OCI-LY7 (cell line): ENCODE data around the gene EEIG2. TPM values are rescaled to one million over a fixed set of nuclear protein-coding genes. Genes with fewer than 3 reads are reported as not detected.
"Not testable (repeated sequence)": the region's sequence is repeated elsewhere in the genome, so short reads cannot be mapped to it uniquely, and the experiment has no call there.

ENCODE experiments used
- BruUV-seq: library from RNA; stranded (reverse); fragments of 400-500 nt; replicated peaks from 2 replicates; lab custom pipeline; 2021; lab: Mats Ljungman, UMichigan
- CTCF ChIA-PET: fragments of 300-600 bp; sonication (Branson Sonifier 250); formaldehyde crosslinking; loops from one replicate; lab custom pipeline; 2022; ENCODE audit warnings: antibody characterized with exemption; ENCODE audit not compliant: unreplicated experiment; lab: Charles Lee
- POLR2A ChIA-PET: fragments of 300-600 bp; sonication (Branson Sonifier 250); formaldehyde crosslinking; loops from one replicate; lab custom pipeline; 2022; ENCODE audit warnings: antibody characterized with exemption; lab: Charles Lee
- DNase-seq: peaks from one replicate; pipeline ENCODE4 v3.0.0-alpha.2; 2015; ENCODE audit warnings: low spot score
- H2AFZ ChIP-seq: fragments of 200-600 bp; sonication (generic), shearing (Covaris generic); 2 replicates; pipeline ENCODE4 v1.6.1; 2014; ENCODE audit warnings: mild to moderate bottlenecking, antibody characterized with exemption, low read length, moderate library complexity
- H3K27ac ChIP-seq: fragments of 200-600 bp; sonication (generic); 2 replicates; pipeline ENCODE4 v1.5.1; 2014; ENCODE audit warnings: mixed run types, low read depth, mild to moderate bottlenecking, moderate library complexity, low read length, inconsistent platforms; ENCODE audit not compliant: poor library complexity, severe bottlenecking
- H3K36me3 ChIP-seq: fragments of 200-600 bp; sonication (generic); 2 replicates; pipeline ENCODE4 v1.6.1; 2014; ENCODE audit warnings: mild to moderate bottlenecking, antibody characterized with exemption, low read length, moderate library complexity, mixed read lengths; ENCODE audit not compliant: insufficient read depth
- H3K4me1 ChIP-seq: fragments of 200-600 bp; sonication (generic); 2 replicates; pipeline ENCODE4 v1.5.1; 2014; ENCODE audit warnings: mild to moderate bottlenecking, low read length; ENCODE audit not compliant: insufficient read depth, poor library complexity, severe bottlenecking
- H3K4me2 ChIP-seq: fragments of 200-600 bp; sonication (generic); 2 replicates; pipeline ENCODE4 v1.6.1; 2014; ENCODE audit warnings: mild to moderate bottlenecking, low read length
- H3K4me3 ChIP-seq: fragments of 200-600 bp; sonication (generic); 2 replicates; pipeline ENCODE4 v1.5.1; 2014; ENCODE audit warnings: mild to moderate bottlenecking, low read depth, low read length; ENCODE audit not compliant: poor library complexity, severe bottlenecking
- H3K79me2 ChIP-seq: fragments of 200-600 bp; sonication (generic); 2 replicates; pipeline ENCODE4 v1.6.1; 2016; ENCODE audit warnings: low read depth, mild to moderate bottlenecking, low read length, moderate library complexity, mixed read lengths; ENCODE audit not compliant: insufficient read depth
- H3K9me2 ChIP-seq: fragments of 200-600 bp; sonication (generic); 2 replicates; pipeline ENCODE4 v1.6.1; 2016; ENCODE audit warnings: mild to moderate bottlenecking, low read length, mixed read lengths; ENCODE audit not compliant: insufficient read depth
- H3K9me3 ChIP-seq: fragments of 200-600 bp; sonication (generic); 2 replicates; pipeline ENCODE4 v1.6.1; 2014; ENCODE audit warnings: mild to moderate bottlenecking, mixed run types, low read length, mixed read lengths
- H4K20me1 ChIP-seq: fragments of 200-600 bp; sonication (generic); 2 replicates; pipeline ENCODE4 v1.6.1; 2014; ENCODE audit warnings: mild to moderate bottlenecking, antibody characterized with exemption, low read length, moderate library complexity, mixed read lengths; ENCODE audit not compliant: insufficient read depth
- CTCF ChIP-seq: fragments of 200-600 bp; sonication (generic); conservative IDR thresholded peaks from 2 replicates; pipeline ENCODE4 v1.5.1; 2014; ENCODE audit warnings: mild to moderate bottlenecking, antibody characterized with exemption, low read length, moderate library complexity, mixed read lengths
- EZH2phosphoT487 ChIP-seq: fragments of 200-600 bp; sonication (generic); IDR thresholded peaks from 2 replicates; pipeline ENCODE4 v1.6.1; 2018; ENCODE audit warnings: low read depth, borderline replicate concordance, mild to moderate bottlenecking, mixed run types, antibody characterized with exemption, low read length, moderate library complexity, mixed read lengths
- intact Hi-C: fragments of 100-400 bp; cut with micrococcal nuclease; formaldehyde crosslinking; loops from one replicate; pipeline ENCODE4 v1.10.0; 2022; ENCODE audit not compliant: unreplicated experiment
- total RNA-seq, 2 experiments: library from RNA; depleted of rRNA in 1 of 2; stranded (reverse); fragments of >200 nt in 1 of 2; shearing (Covaris generic) in 1 of 2; gene quantifications; 2 replicates each; pipeline ENCODE4 v1.2.3, GENCODE V29; 2014 to 2022

Gene EEIG2
- total RNA-seq, 2 experiments from 2014 or later: 23.1 to 24.7 TPM

- Histone ChIP-seq H4K20me1 (no peaks in the 10 kb centered on the region), H3K4me1 (peaks cover 4% of the 10 kb centered on the region), H3K4me2 (no peak overlapping the region), H3K27ac (no peak overlapping the region), H2AFZ (no peak overlapping the region), H3K9me3 (no peaks in the 10 kb centered on the region), H3K36me3 (no peaks in the 10 kb centered on the region), H3K4me3 (no peak overlapping the region), H3K9me2 (no peaks in the 10 kb centered on the region), H3K79me2 (no peaks in the 10 kb centered on the region)
- ChIA-PET POLR2A (interaction anchor here (0.6 kb wide), 1 partner anchor 26 kb away, joined by 3 read pairs; no protein-coding TSS in a partner anchor), CTCF (no interaction called here)
- BruUV-seq: no TSS peak
- TF ChIP-seq EZH2phosphoT487 (no peak), CTCF (no peak)
- no peak for DNase-seq
- intact Hi-C loops: no loop called here
These were observed 27.2 kb upstream of the EEIG2 start for GRCh38 chr1:108532730-108533129.

DNA sequence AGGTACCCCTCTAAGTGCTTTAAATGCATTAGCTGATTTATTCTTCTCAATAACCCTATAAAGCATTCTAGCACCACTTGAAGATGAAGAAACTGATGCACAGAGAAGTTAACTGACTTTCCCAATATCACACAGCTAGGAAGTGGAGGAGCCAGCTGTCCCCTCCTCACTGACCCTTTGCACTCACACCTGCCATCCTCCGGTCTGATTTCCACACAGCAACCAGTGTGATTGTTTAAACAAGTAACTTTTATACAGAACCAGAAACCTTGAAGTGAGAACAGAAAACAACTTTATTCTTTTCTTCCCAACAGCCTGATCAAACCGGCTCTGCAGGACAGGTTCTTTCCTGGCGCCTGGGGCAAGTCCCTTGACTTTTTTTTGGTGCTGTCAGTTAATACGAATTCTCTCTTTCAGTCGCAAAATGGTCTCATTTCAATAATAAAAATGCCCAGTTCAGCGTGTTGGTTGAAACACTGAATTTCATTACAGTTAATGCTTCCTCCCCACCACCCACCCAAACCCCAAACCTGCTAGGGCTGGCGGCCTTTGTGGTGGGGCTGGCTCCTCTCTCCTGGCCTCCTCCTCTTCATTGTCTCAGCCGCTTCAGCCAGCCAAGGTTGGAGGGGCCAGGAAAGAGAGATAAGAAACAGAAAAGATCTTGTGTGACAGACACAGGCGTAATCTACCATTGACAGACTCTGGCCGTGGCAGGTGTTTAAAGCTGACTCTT lies 26.4 kb upstream of the EEIG2 start:
- no TSS peak for BruUV-seq
- ChIA-PET POLR2A (interaction anchor here (0.6 kb wide), 2 partner anchors 20 to 25 kb away, joined by 3 read pairs; no protein-coding TSS in a partner anchor), CTCF (no interaction called here)
- H3K9me2 ChIP-seq: no peaks in the 10 kb centered on the region
- peaks cover 8% of the 10 kb centered on the region for H3K4me1 ChIP-seq
- no peaks in the 10 kb centered on the region for H3K9me3 ChIP-seq
- H3K36me3 ChIP-seq: no peaks in the 10 kb centered on the region
- H2AFZ ChIP-seq: 0 out of 2 replicates have a peak overlapping the region, but pooled peaks have one; percentile 43
- no peak for DNase-seq
- no peak overlapping the region for H3K4me3 ChIP-seq
- TF ChIP-seq EZH2phosphoT487 (no peak), CTCF (no peak)
- H3K27ac ChIP-seq: no peak overlapping the region
- no peaks in the 10 kb centered on the region for H3K79me2 ChIP-seq
- intact Hi-C loops: no loop called here
- H3K4me2 ChIP-seq: no peak overlapping the region
- H4K20me1 ChIP-seq: no peaks in the 10 kb centered on the region

GRCh38 chr1:108534759-108535158 lies 25.1 kb upstream of the EEIG2 start:
- ChIA-PET POLR2A (interaction anchor here (0.6 to 0.9 kb wide), 4 partner anchors 17 to 360 kb away, joined by 3 read pairs; no protein-coding TSS in a partner anchor), CTCF (no interaction called here)
- no peaks in the 10 kb centered on the region for H3K36me3 ChIP-seq
- BruUV-seq: no TSS peak
- intact Hi-C loops: no loop called here
- TF ChIP-seq CTCF (no peak), EZH2phosphoT487 (no peak)
- no peaks in the 10 kb centered on the region for H3K9me2 ChIP-seq
- no peak overlapping the region for H2AFZ ChIP-seq
- H3K4me2 ChIP-seq: no peak overlapping the region
- peaks cover 8% of the 10 kb centered on the region for H3K4me1 ChIP-seq
- H4K20me1 ChIP-seq: no peaks in the 10 kb centered on the region
- no peak for DNase-seq
- no peaks in the 10 kb centered on the region for H3K79me2 ChIP-seq
- H3K27ac ChIP-seq: no peak overlapping the region
- no peak overlapping the region for H3K4me3 ChIP-seq
- H3K9me3 ChIP-seq: no peaks in the 10 kb centered on the region

DNA sequence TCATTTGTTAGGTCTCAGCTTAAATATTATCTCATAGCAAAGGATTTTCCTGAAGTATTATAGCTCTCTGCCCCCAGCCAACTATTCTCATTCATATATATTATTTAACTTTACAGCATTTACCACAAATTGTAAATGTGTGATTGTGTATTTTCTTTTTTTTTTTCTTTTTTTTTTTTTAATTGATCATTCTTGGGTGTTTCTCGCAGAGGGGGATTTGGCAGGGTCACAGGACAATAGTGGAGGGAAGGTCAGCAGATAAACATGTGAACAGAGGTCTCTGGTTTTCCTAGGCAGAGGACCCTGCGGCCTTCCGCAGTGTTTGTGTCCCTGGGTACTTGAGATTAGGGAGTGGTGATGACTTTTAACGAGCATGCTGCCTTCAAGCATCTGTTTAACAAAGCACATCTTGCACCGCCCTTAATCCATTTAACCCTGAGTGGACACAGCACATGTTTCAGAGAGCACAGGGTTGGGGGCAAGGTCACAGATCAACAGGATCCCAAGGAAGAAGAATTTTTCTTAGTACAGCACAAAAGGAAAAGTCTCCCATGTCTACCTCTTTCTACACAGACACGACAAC lies 24.5 kb upstream of the EEIG2 start:
- H3K4me2 ChIP-seq, CTCF ChIA-PET, DNase-seq, intact Hi-C loops, H3K4me1 ChIP-seq, H2AFZ ChIP-seq, H3K9me3 ChIP-seq, H3K79me2 ChIP-seq, H3K36me3 ChIP-seq, H3K4me3 ChIP-seq, H3K9me2 ChIP-seq, H3K27ac ChIP-seq, H4K20me1 ChIP-seq, BruUV-seq: not testable (repeated sequence)
- POLR2A ChIA-PET: interaction anchor here (0.7 to 0.9 kb wide), 3 partner anchors 16 to 359 kb away, joined by 3 read pairs; no protein-coding TSS in a partner anchor
